ENCODE data around the gene SUPT5H.

Gene SUPT5H

GRCh38 chr19:39445196-39446111 lies at the start of gene SUPT5H:
SUPT5H (plus strand) TSS chr19:39445582; CDS start chr19:39445891, 309 bp downstream.
- DNase-seq = peak; percentile 96

DNA sequence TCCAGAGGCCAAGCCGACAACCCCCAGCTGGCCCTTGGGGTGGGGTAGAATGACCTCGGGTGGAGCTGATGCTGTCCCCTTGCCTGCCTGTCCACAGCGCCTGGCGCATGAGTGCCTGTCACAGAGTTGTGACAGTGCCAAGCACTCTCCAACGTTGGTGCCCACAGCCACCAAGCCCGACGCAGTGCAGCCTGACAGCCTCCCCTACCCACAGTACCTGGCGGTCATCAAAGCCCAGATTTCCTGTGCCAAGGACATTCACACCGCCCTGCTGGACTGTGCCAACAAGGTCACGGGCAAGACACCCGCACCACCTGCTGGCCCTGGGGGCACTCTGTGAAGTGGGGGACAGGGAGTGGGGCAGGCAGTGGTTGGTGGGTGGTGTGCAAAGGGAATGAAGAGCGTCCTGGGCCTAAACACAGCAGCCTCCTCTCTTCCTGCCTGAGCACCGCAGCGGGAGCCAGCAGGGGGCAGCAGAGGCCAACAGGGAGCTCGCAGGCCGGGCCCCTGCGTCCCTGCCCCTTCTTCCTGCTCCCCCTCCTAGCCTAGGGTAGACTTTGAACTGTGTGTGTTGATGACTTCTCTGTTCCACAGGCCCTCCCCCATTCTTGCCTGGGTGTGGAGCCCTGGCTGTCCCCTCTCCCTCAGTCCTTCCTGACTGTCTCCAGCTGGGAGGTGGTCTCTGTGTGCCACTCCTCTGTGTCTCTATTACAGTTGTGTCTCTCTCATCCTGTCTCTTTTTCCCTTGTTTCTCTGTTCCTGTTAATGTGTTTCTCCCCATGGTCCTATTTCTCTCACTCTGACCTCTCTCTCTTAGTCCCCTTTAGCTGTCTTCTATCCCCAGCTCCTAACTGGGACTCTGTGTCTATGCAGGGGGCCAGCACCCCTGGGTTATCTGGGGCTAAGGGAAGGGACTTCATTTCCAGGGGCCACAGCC lies 47.8 kb upstream of the SUPT5H start:
- DNase-seq = peak; percentile 89

DNA sequence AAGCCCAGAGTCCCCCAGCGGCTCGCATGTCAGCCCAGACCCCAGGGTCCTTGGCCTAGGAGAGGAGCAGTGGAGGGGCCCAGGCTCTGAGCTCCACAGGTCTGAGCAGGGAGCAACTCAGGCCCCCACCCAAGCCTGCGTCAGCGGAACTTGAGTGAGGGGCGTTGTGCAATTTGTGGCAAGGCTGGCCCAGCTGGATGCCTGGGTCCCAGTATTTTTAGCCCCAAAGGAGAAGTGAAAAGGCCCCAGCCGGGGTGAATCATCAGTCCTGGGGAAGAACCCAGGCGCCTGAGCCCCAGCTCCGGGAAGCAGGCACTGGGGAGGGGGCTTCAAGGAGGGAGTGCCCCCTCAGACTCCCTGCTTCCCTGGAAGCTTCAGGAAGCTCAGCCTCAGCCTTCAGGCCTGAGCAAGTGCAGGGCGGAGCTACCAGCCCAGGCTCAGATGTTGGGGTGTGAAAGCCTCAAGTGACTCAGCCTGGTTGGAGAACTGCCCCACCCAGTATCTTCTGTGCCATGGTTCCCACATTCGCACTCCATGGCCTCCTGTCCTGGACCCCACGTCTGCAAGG lies 47.0 kb upstream of the SUPT5H start:
- peak; percentile 84 for DNase-seq

GRCh38 chr19:39399668-39400050 lies 45.7 kb upstream of the SUPT5H start:
- DNase-seq = no peak

- no peak for DNase-seq
Observed at GRCh38 chr19:39400061-39400460, 45.3 kb upstream of the SUPT5H start.

GRCh38 chr19:39401070-39401548 lies 44.3 kb upstream of the SUPT5H start:
- no peak for DNase-seq

DNA sequence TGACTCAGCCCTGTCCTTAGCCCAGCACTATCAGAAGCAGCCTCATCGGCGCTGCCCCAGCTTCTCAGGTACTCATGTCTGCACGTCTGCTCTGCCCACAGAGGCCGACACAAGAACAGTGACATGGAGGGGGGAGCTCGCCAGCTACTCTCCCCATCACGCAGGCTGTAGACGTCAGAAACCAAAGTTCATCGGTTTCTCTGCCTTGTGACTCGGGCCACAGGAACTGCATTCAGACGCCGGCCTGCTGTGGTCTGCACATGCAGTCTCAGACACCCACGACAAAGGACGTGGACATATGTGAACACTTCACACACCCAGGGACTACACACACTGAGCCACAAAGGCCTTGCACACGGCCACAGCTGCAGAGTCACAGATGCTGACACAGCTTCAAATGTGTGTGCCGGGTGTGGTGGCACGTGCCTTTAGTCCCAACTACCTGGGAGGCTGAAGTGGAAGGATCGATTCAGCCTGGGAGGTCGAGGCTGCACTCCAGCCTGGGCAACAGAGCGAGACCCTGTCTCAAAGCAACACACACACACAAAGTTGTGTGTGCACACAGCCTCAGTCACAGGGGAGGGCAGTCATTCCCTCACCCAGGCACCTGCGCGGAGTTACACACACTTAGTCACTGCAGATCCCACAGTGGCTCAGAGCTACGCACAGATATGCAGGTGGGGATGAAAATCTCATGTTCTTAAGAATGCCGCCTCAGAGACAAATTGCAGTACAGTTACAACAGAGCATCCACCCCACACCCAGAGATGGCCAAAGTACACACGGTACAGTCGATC lies 43.6 kb upstream of the SUPT5H start:
- peak; percentile 90 for DNase-seq

- peak; percentile 88 for DNase-seq
Observed at GRCh38 chr19:39402346-39403300, 42.8 kb upstream of the SUPT5H start.

- DNase-seq = no peak
Observed at GRCh38 chr19:39403331-39404312, 41.8 kb upstream of the SUPT5H start.

GRCh38 chr19:39405261-39405957 lies 40.0 kb upstream of the SUPT5H start:
- no peak for DNase-seq

- peak; percentile 90 for DNase-seq
Observed at GRCh38 chr19:39405958-39406655, 39.3 kb upstream of the SUPT5H start.

DNA sequence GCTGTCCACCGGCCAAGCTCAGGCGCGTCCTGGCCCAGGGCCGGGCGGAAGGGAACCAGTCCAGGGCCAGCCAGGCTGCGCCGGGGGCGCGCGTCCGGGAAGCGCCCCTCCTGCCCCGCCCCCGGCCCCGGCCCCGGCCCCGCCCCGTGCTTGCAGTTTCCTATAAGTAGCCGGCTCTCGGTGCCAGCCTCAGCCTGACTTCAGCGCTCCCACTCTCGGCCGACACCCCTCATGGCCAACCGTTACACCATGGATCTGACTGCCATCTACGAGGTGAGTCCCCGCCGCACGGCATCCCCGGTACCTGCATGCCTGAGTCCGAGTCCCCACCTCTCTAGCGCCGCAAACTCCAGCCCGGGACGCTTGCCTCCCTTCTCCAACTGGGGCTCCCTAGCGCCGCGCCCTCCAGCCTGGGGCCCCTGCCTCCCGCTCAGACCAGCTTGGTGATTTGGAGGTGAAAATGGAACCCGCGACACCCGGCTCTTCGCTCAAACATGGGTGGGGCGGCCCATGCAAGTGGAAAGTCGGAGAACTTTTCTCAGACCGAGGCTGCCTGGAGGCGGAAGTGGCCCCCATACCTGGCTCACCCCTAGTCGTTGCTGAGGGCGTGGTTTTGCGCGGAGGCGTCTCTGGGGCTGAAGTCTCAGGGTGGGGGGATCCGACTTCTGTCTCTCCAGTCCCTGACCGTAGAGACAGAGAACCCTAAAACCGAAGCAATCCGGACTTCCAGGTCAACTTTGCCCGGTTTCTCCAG lies 38.5 kb upstream of the SUPT5H start, which contains the start of gene ZFP36:
Gene ZFP36, plus strand, starts transcription at position 192 of the 754 bp plus-strand sequence. Its CDS starts 58 bp downstream, at position 250.
- peak; percentile 90 for DNase-seq

DNA sequence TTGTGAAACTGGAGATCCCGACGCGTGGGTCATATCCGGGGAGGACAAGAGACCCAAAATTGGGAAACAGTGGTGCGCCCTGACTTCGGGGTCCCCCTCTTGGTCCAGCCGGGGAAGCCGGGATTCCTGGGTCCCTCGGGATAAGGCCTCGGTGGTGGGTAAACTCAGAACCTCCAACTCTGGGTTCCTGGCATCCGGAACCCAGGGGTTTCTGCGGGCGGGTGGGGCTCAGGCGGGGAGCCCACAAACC lies 38.0 kb upstream of the SUPT5H start:
- DNase-seq = no peak

GRCh38 chr19:39407660-39408391 lies 37.6 kb upstream of the SUPT5H start:
- peak; percentile 61 for DNase-seq

DNA sequence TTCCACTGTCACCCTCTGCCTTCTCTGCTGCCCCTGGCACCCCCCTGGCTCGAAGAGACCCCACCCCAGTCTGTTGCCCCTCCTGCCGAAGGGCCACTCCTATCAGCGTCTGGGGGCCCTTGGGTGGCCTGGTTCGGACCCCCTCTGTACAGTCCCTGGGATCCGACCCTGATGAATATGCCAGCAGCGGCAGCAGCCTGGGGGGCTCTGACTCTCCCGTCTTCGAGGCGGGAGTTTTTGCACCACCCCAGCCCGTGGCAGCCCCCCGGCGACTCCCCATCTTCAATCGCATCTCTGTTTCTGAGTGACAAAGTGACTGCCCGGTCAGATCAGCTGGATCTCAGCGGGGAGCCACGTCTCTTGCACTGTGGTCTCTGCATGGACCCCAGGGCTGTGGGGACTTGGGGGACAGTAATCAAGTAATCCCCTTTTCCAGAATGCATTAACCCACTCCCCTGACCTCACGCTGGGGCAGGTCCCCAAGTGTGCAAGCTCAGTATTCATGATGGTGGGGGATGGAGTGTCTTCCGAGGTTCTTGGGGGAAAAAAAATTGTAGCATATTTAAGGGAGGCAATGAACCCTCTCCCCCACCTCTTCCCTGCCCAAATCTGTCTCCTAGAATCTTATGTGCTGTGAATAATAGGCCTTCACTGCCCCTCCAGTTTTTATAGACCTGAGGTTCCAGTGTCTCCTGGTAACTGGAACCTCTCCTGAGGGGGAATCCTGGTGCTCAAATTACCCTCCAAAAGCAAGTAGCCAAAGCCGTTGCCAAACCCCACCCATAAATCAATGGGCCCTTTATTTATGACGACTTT lies 36.8 kb upstream of the SUPT5H start:
- DNase-seq = peak; percentile 44
